Adrenal gland (tissue), 12 donors: ENCODE measurements around the gene CUEDC2. TPM values are rescaled to one million over a fixed set of nuclear protein-coding genes. Genes with fewer than 3 reads are reported as not detected.

Source experiments
- DNase-seq, 7 donors: peaks; one replicate each; pipeline ENCODE4 v3.0.0-alpha.2; 2019 to 2020
- H3K27ac ChIP-seq, 5 donors: fragments of 200-600 bp; sonication (generic) in 4 of 5; 1 replicate in 3 of 5; 2 replicates in 2 of 5; pipeline versions ENCODE4 v1.5.1 to v1.8.0; 2016 to 2020; ENCODE audit warnings: mild to moderate bottlenecking in 1 of 5
- H3K27me3 ChIP-seq: fragments of 200-600 bp; 2 replicates; pipeline ENCODE4 v1.8.0; 2021
- H3K36me3 ChIP-seq, 2 donors: fragments of 200-600 bp; replicated peaks in 1 of 2; 1 replicate in 1 of 2; 2 replicates in 1 of 2; pipeline versions ENCODE4 v1.5.1 to v1.8.0; 2018 to 2022
- H3K4me1 ChIP-seq, 2 donors: fragments of 200-600 bp; replicated peaks in 1 of 2; 1 replicate in 1 of 2; 2 replicates in 1 of 2; pipeline versions ENCODE4 v1.5.1 to v1.8.0; 2018 to 2021
- H3K4me3 ChIP-seq, 4 donors: fragments of 200-600 bp; sonication (generic) in 3 of 4; one replicate each; pipeline ENCODE4 v1.5.1; 2016 to 2018
- H3K9me3 ChIP-seq, 3 donors: fragments of 200-600 bp; sonication (generic) in 1 of 3; replicated peaks in 1 of 3; 1 replicate in 2 of 3; 2 replicates in 1 of 3; pipeline versions ENCODE4 v1.5.1 to v1.8.0; 2016 to 2021
- CTCF ChIP-seq, 6 experiments: fragments of 450-650 bp in 4 of 6; fragments of 200-600 bp in 2 of 6; sonication (generic) in 1 of 6; IDR thresholded peaks; 1 replicate in 5 of 6; 2 replicates in 1 of 6; pipeline versions ENCODE4 v1.5.1 to v1.8.0; 2016 to 2021; ENCODE audit warnings: antibody characterized with exemption in 6 of 6, mild to moderate bottlenecking in 2 of 6, moderate library complexity in 1 of 6
- POLR2A ChIP-seq, 2 donors: fragments of 450-650 bp; IDR thresholded peaks; one replicate each; pipeline ENCODE4 v1.6.1; 2017; ENCODE audit warnings: antibody characterized with exemption in 2 of 2, mild to moderate bottlenecking in 2 of 2, moderate library complexity in 1 of 2
- WGBS, 4 donors: extraction: QIAGEN DNeasy Blood & Tissue Kit in 2 of 4; methylation state at CpG; one replicate each; pipeline versions ENCODE4 v1.1.5 to v1.1.7; 2013 to 2017; 5-methylcytosine and 5-hydroxymethylcytosine counted together
- intact Hi-C, 2 donors: fragments of 100-400 bp; cut with DNase I; formaldehyde crosslinking; loops; one replicate each; pipeline versions ENCODE4 v1.14.1 to v1.15.0; 2022 to 2023
- polyA plus RNA-seq, 3 donors: library from polyadenylated mRNA; stranded (reverse); fragments of 200-250 nt in 2 of 3; fragments of 350-450 nt in 1 of 3; fragmentation: Illumina TruSeq in 1 of 3; extraction: RNeasy Lipid Tissue Mini Kit (QIAGEN cat#74804) in 1 of 3; gene quantifications; one replicate each; pipeline ENCODE4 v1.2.3, GENCODE V29; 2013 to 2014
- total RNA-seq, 9 donors: library from RNA; depleted of rRNA in 4 of 9; stranded (reverse); fragments of >200 nt in 4 of 9; fragments of 120-200 nt in 1 of 9; fragmentation: NEBNext Ultra II Directional in 1 of 9; extraction: Animal tissue kit (Norgen Biotek cat#: 25700) in 1 of 9; gene quantifications; one replicate each; pipeline versions ENCODE4 v1.1.0 to v1.2.4, GENCODE V29; 2013 to 2023
- donor health status: healthy with polysubstance abuse.
- donor health status: Bipolar disorder and iron deficiency.
- donor health status: DM: yes; HTN: yes; CAD: no.
- donor health status: DM: no; HTN: no; CAD: no.
- donor health status: DM: no; HTN: no; CAD: no.
- donor health status: DM: yes; HTN: yes; CAD: no.

CUEDC2 gene
- total and polyA plus RNA-seq, 12 donors = 70.2 to 115 (median 79.7) TPM

GRCh38 chr10:102414749-102415148 is 17.6 kb downstream of the CUEDC2 start:
- intact Hi-C loops = no loop called here
- no peaks in the 10 kb centered on the region for H3K36me3 ChIP-seq

GRCh38 chr10:102413806-102414561 is 18.4 kb downstream of the CUEDC2 start:
- H3K9me3 ChIP-seq = no peaks in the 10 kb centered on the region
- H3K27ac ChIP-seq = no peak overlapping the region
- H3K36me3 ChIP-seq = no peaks in the 10 kb centered on the region
- TF ChIP-seq POLR2A (IDR thresholded peaks at IDR 0.05) = no peak
- TF ChIP-seq CTCF (IDR thresholded peaks at IDR 0.05) = no peak
- intact Hi-C loops = no loop called here
- peaks cover 1 to 12% of the 10 kb centered on the region in 2 donors for H3K4me1 ChIP-seq
- no peak overlapping the region for H3K4me3 ChIP-seq
- 70 to 83% (median 77%) methylated on average over 11 to 16 of the region's 16 CpGs for WGBS, 4 donors
- H3K27me3 ChIP-seq = peaks cover 37% of the 10 kb centered on the region
- no peak for DNase-seq

More at GRCh38 chr10:102414749-102415148, 17.6 kb downstream of the CUEDC2 start:
- peak in 1 of 7 donors; percentile 13 for DNase-seq
- TF ChIP-seq CTCF (IDR thresholded peaks at IDR 0.05) = no peak
- no peak for TF ChIP-seq POLR2A (IDR thresholded peaks at IDR 0.05)
- H3K4me1 ChIP-seq = peaks cover 9 to 14% of the 10 kb centered on the region in 2 donors
- WGBS, 4 donors = 31 to 48% (median 47%) methylated on average over 9 to 20 of the region's 20 CpGs
- H3K27ac ChIP-seq = no peak overlapping the region
- no peaks in the 10 kb centered on the region for H3K9me3 ChIP-seq
- peaks cover 31% of the 10 kb centered on the region for H3K27me3 ChIP-seq
- H3K4me3 ChIP-seq = no peak overlapping the region

GRCh38 chr10:102413053-102413705 is 19.2 kb downstream of the CUEDC2 start:
- Histone ChIP-seq H3K27ac (no peak overlapping the region), H3K36me3 (no peaks in the 10 kb centered on the region), H3K4me1 (peaks cover 0 to 12% of the 10 kb centered on the region in 2 donors), H3K27me3 (peaks cover 38% of the 10 kb centered on the region), H3K9me3 (no peaks in the 10 kb centered on the region), H3K4me3 (no peak overlapping the region)
- 19 to 32% (median 23%) methylated on average over 5 of the region's 5 CpGs for WGBS, 4 donors
- no peak for DNase-seq
- TF ChIP-seq CTCF (IDR thresholded peaks at IDR 0.05) (no peak), POLR2A (IDR thresholded peaks at IDR 0.05) (no peak)
- intact Hi-C loops = no loop called here

- 80 to 89% (median 87%) methylated on average over 3 to 10 of the region's 10 CpGs for WGBS, 4 donors
- TF ChIP-seq CTCF (IDR thresholded peaks at IDR 0.05) = no peak
- TF ChIP-seq POLR2A (IDR thresholded peaks at IDR 0.05) = no peak
- Histone ChIP-seq H3K9me3 (no peaks in the 10 kb centered on the region), H3K36me3 (no peaks in the 10 kb centered on the region), H3K27ac (no peak overlapping the region), H3K4me3 (no peak overlapping the region), H3K4me1 (peaks cover 0 to 12% of the 10 kb centered on the region in 2 donors), H3K27me3 (peaks cover 47% of the 10 kb centered on the region)
- intact Hi-C loops = no loop called here
- no peak for DNase-seq
Observed at GRCh38 chr10:102412293-102412692, 20.1 kb downstream of the CUEDC2 start.
